ENCODE results near the gene DNAI4. TPM values are rescaled to one million over a fixed set of nuclear protein-coding genes. Genes with fewer than 3 reads are reported as not detected.

Gene DNAI4
- total and polyA plus RNA-seq, 2 of the 4 experiments (the other 2 are of a cell fraction), result 0.63 to 1.6 TPM

- POLR2A ChIA-PET (ENCODE audit: unreplicated experiment), result no interaction called here
- in situ Hi-C loops (cut with MboI; ENCODE audit: low sequenced_read_pairs), result loop anchor here (25.0 kb wide), 1 partner anchor 720 kb away; no protein-coding TSS in a partner anchor
- H3K14ac ChIP-seq (replicated peaks; ENCODE audit: low read depth, low read length), result no peak overlapping the region
Observed at GRCh38 chr1:66767626-66768025, 157.0 kb downstream of the DNAI4 start.

More at GRCh38 chr1:66767626-66768025, 157.0 kb downstream of the DNAI4 start:
- Histone ChIP-seq H2BK5ac (ENCODE audit: low read depth, low read length, poor library complexity, severe bottlenecking) (no peak overlapping the region), H4K8ac (ENCODE audit: low read depth in 2 of 2, low read length in 2 of 2) (no peak overlapping the region), H2AFZ (replicated peaks; ENCODE audit: low read length, poor library complexity) (no peak overlapping the region), H3K56ac (ENCODE audit: extremely low read depth, insufficient read depth, low read length) (no peak overlapping the region), H3K18ac (ENCODE audit: low read depth, low read length) (no peak overlapping the region), H2AK9ac (replicated peaks; ENCODE audit: low read depth, low read length, poor library complexity) (no peak overlapping the region), H3K27ac (ENCODE audit: insufficient read depth, low read length) (no peak overlapping the region), H3K79me1 (ENCODE audit: low read depth in 1 of 2, low read length in 2 of 2) (no peaks in the 10 kb centered on the region), H4K91ac (ENCODE audit: insufficient read depth, low read depth, low read length) (no peak overlapping the region), H2BK20ac (ENCODE audit: low read depth, low read length) (no peak overlapping the region), H3K27me3 (ENCODE audit: control insufficient read depth, insufficient read depth, low read length) (peaks cover 2% of the 10 kb centered on the region), H3K4me1 (ENCODE audit: control insufficient read depth, insufficient read depth, low read length) (no peaks in the 10 kb centered on the region), H3K4me2 (ENCODE audit: low read depth, low read length) (no peak overlapping the region), H3K23ac (ENCODE audit: low read depth, low read length) (no peak overlapping the region), H4K5ac (ENCODE audit: low read depth, low read length) (no peak overlapping the region), H3K9ac (ENCODE audit: low read depth, low read length) (no peak overlapping the region), H4K20me1 (ENCODE audit: insufficient read depth, low read length) (no peaks in the 10 kb centered on the region), H3K4ac (ENCODE audit: low read depth, low read length) (no peak overlapping the region), H2BK15ac (ENCODE audit: low read depth, low read length) (no peak overlapping the region), H3K4me3 (ENCODE audit: insufficient read depth, low read depth, low read length) (no peak overlapping the region), H3K9me1 (ENCODE audit: insufficient read depth, low read length) (no peaks in the 10 kb centered on the region), H2AK5ac (ENCODE audit: low read depth, low read length) (no peak overlapping the region), H3K9me3 (ENCODE audit: control insufficient read depth, insufficient read depth, low read length) (no peaks in the 10 kb centered on the region), H3K36me3 (ENCODE audit: control insufficient read depth, insufficient read depth, low read length) (no peaks in the 10 kb centered on the region), H2BK120ac (ENCODE audit: low read depth, low read length) (no peak overlapping the region)
- CTCF ChIA-PET, result no interaction called here
- BruUV-seq (replicated peaks), result no TSS peak
- ATAC-seq (ENCODE audit: low read depth), result no peak
- intact Hi-C loops (cut with micrococcal nuclease) (loop anchor here (5.0 kb wide), 4 partner anchors 155 to 735 kb away; partner anchors contain the start of genes DNAI4 and MIER1), dilution Hi-C loops (cut with HindIII; ENCODE audit: low sequenced_read_pairs, unreplicated experiment) (no loop called here)
- no peak for DNase-seq
- TF ChIP-seq FOS (IDR thresholded peaks at IDR 0.05; ENCODE audit: low read depth, low read length), result no peak
- no peak for TF ChIP-seq RAD21 (IDR thresholded peaks at IDR 0.05; ENCODE audit: low read length)
- no peak for TF ChIP-seq MAFK (IDR thresholded peaks at IDR 0.05; ENCODE audit: low read depth, low read length)
- no peak for TF ChIP-seq CHD1 (IDR thresholded peaks at IDR 0.05; ENCODE audit: low read depth, low read length)
- no peak for TF ChIP-seq MAZ (IDR thresholded peaks at IDR 0.05; ENCODE audit: borderline replicate concordance, low read depth, low read length)
- no peak for TF ChIP-seq BHLHE40 (IDR thresholded peaks at IDR 0.05; ENCODE audit: low read depth, low read length)
- no peak for TF ChIP-seq RFX5 (IDR thresholded peaks at IDR 0.05; ENCODE audit: low read depth, low read length)
- TF ChIP-seq SMC3 (IDR thresholded peaks at IDR 0.05; ENCODE audit: low read depth, low read length), result no peak
- TF ChIP-seq, protein P1, sequence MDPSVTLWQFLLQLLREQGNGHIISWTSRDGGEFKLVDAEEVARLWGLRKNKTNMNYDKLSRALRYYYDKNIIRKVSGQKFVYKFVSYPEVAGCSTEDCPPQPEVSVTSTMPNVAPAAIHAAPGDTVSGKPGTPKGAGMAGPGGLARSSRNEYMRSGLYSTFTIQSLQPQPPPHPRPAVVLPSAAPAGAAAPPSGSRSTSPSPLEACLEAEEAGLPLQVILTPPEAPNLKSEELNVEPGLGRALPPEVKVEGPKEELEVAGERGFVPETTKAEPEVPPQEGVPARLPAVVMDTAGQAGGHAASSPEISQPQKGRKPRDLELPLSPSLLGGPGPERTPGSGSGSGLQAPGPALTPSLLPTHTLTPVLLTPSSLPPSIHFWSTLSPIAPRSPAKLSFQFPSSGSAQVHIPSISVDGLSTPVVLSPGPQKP (IDR thresholded peaks at IDR 0.05; ENCODE audit: borderline replicate concordance, low read depth, low read length), result no peak
- TF ChIP-seq NFE2L2 (IDR thresholded peaks at IDR 0.05; ENCODE audit: low read depth, low read length), result no peak
- TF ChIP-seq, protein P2, sequence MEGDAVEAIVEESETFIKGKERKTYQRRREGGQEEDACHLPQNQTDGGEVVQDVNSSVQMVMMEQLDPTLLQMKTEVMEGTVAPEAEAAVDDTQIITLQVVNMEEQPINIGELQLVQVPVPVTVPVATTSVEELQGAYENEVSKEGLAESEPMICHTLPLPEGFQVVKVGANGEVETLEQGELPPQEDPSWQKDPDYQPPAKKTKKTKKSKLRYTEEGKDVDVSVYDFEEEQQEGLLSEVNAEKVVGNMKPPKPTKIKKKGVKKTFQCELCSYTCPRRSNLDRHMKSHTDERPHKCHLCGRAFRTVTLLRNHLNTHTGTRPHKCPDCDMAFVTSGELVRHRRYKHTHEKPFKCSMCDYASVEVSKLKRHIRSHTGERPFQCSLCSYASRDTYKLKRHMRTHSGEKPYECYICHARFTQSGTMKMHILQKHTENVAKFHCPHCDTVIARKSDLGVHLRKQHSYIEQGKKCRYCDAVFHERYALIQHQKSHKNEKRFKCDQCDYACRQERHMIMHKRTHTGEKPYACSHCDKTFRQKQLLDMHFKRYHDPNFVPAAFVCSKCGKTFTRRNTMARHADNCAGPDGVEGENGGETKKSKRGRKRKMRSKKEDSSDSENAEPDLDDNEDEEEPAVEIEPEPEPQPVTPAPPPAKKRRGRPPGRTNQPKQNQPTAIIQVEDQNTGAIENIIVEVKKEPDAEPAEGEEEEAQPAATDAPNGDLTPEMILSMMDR (conservative IDR thresholded peaks at IDR 0.05; ENCODE audit: low read depth, low read length), result no peak
- no peak for TF ChIP-seq CEBPB (IDR thresholded peaks at IDR 0.05; ENCODE audit: low read depth, low read length)
- no peak for TF ChIP-seq RCOR1 (IDR thresholded peaks at IDR 0.05; ENCODE audit: insufficient replicate concordance, low read length)
- no peak for TF ChIP-seq POLR2A (IDR thresholded peaks at IDR 0.05; ENCODE audit: low read depth, low read length)
- TF ChIP-seq, protein P3, sequence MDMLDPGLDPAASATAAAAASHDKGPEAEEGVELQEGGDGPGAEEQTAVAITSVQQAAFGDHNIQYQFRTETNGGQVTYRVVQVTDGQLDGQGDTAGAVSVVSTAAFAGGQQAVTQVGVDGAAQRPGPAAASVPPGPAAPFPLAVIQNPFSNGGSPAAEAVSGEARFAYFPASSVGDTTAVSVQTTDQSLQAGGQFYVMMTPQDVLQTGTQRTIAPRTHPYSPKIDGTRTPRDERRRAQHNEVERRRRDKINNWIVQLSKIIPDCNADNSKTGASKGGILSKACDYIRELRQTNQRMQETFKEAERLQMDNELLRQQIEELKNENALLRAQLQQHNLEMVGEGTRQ (IDR thresholded peaks at IDR 0.05; ENCODE audit: low read depth, low read length), result no peak
- no peak for TF ChIP-seq MXI1 (IDR thresholded peaks at IDR 0.05; ENCODE audit: borderline replicate concordance, low read depth, low read length)

Measured in IMR-90 (cell line).